Loucy (cell line): ENCODE results near the gene RCE1.

Experiments used
- H2AFZ ChIP-seq: fragments of 200-600 bp; sonication (generic); 2 replicates; pipeline ENCODE4 v1.6.0; 2016; ENCODE audit warnings: antibody characterized with exemption, mild to moderate bottlenecking, low read length, moderate library complexity
- H3F3A ChIP-seq: fragments of 200-600 bp; 2 replicates; pipeline ENCODE4 v1.6.0; 2016; ENCODE audit warnings: antibody characterized with exemption, low read depth, mild to moderate bottlenecking
- H3K27me3 ChIP-seq: fragments of 200-600 bp; sonication (generic); 2 replicates; pipeline ENCODE4 v1.6.1; 2014; ENCODE audit warnings: low read length, mild to moderate bottlenecking; ENCODE audit not compliant: insufficient read depth, poor library complexity, severe bottlenecking
- H3K36me3 ChIP-seq: fragments of 200-600 bp; sonication (generic); 2 replicates; pipeline ENCODE4 v1.6.1; 2016; ENCODE audit warnings: low read length; ENCODE audit not compliant: insufficient read depth
- H3K4me1 ChIP-seq: fragments of 200-600 bp; sonication (generic); 2 replicates; pipeline ENCODE4 v1.5.1; 2014; ENCODE audit warnings: low read length, mild to moderate bottlenecking; ENCODE audit not compliant: insufficient read depth, poor library complexity, severe bottlenecking
- H3K4me2 ChIP-seq: fragments of 200-600 bp; sonication (generic); 2 replicates; pipeline ENCODE4 v1.6.0; 2014; ENCODE audit warnings: antibody characterized with exemption, low read length, low read depth, mild to moderate bottlenecking; ENCODE audit not compliant: poor library complexity, severe bottlenecking
- H3K4me3 ChIP-seq: fragments of 200-600 bp; sonication (generic); 2 replicates; pipeline ENCODE4 v1.5.1; 2014; ENCODE audit warnings: low read length, mild to moderate bottlenecking, mixed read lengths; ENCODE audit not compliant: poor library complexity, severe bottlenecking
- H3K79me2 ChIP-seq: fragments of 200-600 bp; sonication (generic); 2 replicates; pipeline ENCODE4 v1.6.1; 2014; ENCODE audit warnings: low read length; ENCODE audit not compliant: insufficient read depth
- H3K9ac ChIP-seq: fragments of 200-600 bp; sonication (generic); 2 replicates; pipeline ENCODE4 v1.6.0; 2014; ENCODE audit warnings: mild to moderate bottlenecking, low read depth, low read length, moderate library complexity; ENCODE audit not compliant: poor library complexity, severe bottlenecking
- H3K9me2 ChIP-seq: fragments of 200-600 bp; sonication (generic); replicated peaks from 2 replicates; pipeline ENCODE4 v1.6.1; 2016; ENCODE audit warnings: low read depth, low read length, mixed read lengths
- H3K9me3 ChIP-seq: fragments of 200-600 bp; sonication (generic); 2 replicates; pipeline ENCODE4 v1.6.1; 2014; ENCODE audit warnings: mild to moderate bottlenecking, antibody characterized with exemption, low read length, low read depth; ENCODE audit not compliant: insufficient read depth
- H4K20me1 ChIP-seq: fragments of 200-600 bp; sonication (generic); 2 replicates; pipeline ENCODE4 v1.6.0; 2014; ENCODE audit warnings: antibody characterized with exemption, low read length, mild to moderate bottlenecking; ENCODE audit not compliant: insufficient read depth, poor library complexity, severe bottlenecking
- EZH2phosphoT487 ChIP-seq: fragments of 200-600 bp; IDR thresholded peaks from 2 replicates; pipeline ENCODE4 v1.6.1; 2018; ENCODE audit warnings: antibody characterized with exemption, mild to moderate bottlenecking, moderate library complexity, borderline replicate concordance
- TF ChIP-seq, protein P1 (sequence below): fragments of 200-600 bp; sonication (generic); conservative IDR thresholded peaks from 2 replicates; pipeline ENCODE4 v1.5.1; 2014; ENCODE audit warnings: mild to moderate bottlenecking, antibody characterized with exemption, low read length

The RCE1 gene

DNA sequence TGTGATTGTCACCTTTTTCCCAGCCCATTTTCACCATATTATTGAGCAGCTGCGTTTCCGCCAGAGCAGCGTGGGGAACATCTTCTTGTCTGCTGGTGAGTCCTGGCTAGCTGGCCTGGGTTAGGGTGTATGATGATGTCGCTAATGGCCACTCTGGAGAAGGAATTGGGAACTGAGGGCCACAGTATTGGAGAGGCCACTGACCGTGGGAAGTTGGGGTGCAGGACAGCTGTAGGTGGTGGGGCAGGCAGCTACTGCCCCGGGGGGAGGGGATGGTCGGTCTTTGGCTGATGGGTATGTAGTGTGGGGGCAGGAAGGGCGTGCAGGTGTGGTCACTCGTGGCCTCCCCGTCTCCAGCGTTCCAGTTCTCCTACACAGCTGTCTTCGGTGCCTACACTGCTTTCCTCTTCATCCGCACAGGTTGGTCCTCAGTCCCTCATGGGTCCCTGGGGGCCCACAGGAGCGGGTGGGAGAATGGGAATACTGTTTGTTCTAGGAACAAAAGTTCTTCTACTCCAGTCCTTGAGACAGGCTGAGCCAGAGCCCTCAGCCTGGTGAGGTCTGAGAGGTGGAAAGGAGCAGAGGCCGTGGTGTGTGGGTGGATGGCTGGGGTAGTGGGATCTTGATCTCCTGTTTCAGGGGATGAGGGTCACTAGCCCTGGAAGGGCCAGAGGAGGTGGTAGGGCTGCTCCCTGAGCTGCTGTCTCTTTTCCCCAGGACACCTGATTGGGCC lies 2.1 kb downstream of the RCE1 start:
- Histone ChIP-seq H3K4me2 (peak overlapping the region; percentile 97), H4K20me1 (peaks cover 26% of the 10 kb centered on the region), H3K9me3 (no peaks in the 10 kb centered on the region), H3K9ac (no peak overlapping the region), H3K4me3 (peak overlapping the region; percentile 95), H3K36me3 (peaks cover 17% of the 10 kb centered on the region; the same call in 1 of the 2 replicates), H3K9me2 (no peaks in the 10 kb centered on the region), H3K4me1 (peaks cover 31% of the 10 kb centered on the region), H3K27me3 (no peaks in the 10 kb centered on the region), H3F3A (0 out of 2 replicates have a peak, but pooled peaks cover 3% of the 10 kb centered on the region), H2AFZ (no peak overlapping the region), H3K79me2 (peaks cover 53% of the 10 kb centered on the region)
- TF ChIP-seq EZH2phosphoT487: no peak
- TF ChIP-seq, protein P1, sequence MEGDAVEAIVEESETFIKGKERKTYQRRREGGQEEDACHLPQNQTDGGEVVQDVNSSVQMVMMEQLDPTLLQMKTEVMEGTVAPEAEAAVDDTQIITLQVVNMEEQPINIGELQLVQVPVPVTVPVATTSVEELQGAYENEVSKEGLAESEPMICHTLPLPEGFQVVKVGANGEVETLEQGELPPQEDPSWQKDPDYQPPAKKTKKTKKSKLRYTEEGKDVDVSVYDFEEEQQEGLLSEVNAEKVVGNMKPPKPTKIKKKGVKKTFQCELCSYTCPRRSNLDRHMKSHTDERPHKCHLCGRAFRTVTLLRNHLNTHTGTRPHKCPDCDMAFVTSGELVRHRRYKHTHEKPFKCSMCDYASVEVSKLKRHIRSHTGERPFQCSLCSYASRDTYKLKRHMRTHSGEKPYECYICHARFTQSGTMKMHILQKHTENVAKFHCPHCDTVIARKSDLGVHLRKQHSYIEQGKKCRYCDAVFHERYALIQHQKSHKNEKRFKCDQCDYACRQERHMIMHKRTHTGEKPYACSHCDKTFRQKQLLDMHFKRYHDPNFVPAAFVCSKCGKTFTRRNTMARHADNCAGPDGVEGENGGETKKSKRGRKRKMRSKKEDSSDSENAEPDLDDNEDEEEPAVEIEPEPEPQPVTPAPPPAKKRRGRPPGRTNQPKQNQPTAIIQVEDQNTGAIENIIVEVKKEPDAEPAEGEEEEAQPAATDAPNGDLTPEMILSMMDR: no peak

DNA sequence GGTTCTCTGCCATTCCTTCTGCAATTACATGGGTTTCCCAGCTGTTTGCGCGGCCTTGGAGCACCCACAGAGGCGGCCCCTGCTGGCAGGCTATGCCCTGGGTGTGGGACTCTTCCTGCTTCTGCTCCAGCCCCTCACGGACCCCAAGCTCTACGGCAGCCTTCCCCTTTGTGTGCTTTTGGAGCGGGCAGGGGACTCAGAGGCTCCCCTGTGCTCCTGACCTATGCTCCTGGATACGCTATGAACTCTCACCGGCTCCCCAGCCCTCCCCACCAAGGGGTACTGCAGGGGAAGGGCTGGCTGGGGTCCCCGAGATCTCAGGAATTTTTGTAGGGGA lies 2.6 kb downstream of the RCE1 start:
- TF ChIP-seq, protein P1: no peak
- TF ChIP-seq EZH2phosphoT487: no peak
- H4K20me1 ChIP-seq: peaks cover 24% of the 10 kb centered on the region
- H3K4me2 ChIP-seq: peak overlapping the region; percentile 97
- no peak overlapping the region for H2AFZ ChIP-seq
- H3K9me2 ChIP-seq: no peaks in the 10 kb centered on the region
- H3K4me1 ChIP-seq: peaks cover 26% of the 10 kb centered on the region
- peaks cover 49% of the 10 kb centered on the region for H3K79me2 ChIP-seq
- H3K9ac ChIP-seq: no peak overlapping the region
- no peak overlapping the region for H3K4me3 ChIP-seq
- 0 out of 2 replicates have a peak, but pooled peaks cover 3% of the 10 kb centered on the region for H3F3A ChIP-seq
- H3K27me3 ChIP-seq: no peaks in the 10 kb centered on the region
- H3K36me3 ChIP-seq: peaks cover 17% of the 10 kb centered on the region; the same call in 1 of the 2 replicates
- H3K9me3 ChIP-seq: no peaks in the 10 kb centered on the region

DNA sequence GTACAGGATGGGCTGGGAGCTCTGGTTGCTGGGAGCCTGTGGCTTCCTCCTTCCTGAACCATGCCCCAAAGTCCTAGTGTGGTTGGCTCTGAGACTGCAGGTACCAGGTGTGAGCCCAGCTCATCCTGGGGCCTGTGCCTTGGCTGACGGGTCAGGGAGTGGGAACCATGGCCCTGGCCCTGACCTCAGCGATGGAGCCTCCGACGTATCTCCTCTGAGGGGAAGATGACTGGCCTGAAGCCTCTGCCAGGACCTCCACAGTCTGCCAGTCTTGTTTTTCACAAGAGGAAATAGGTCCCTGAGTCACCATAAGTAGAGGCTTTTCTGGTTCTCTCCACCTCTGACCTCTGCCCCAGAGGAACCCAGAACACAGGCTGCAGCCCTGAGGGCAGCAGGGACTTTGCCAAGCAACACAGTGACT lies 3.4 kb downstream of the RCE1 start:
- Histone ChIP-seq H3K9me3 (no peaks in the 10 kb centered on the region), H2AFZ (no peak overlapping the region), H3K9me2 (no peaks in the 10 kb centered on the region), H3F3A (0 out of 2 replicates have a peak, but pooled peaks cover 3% of the 10 kb centered on the region), H3K9ac (no peak overlapping the region), H3K4me2 (no peak overlapping the region), H3K36me3 (peaks cover 17% of the 10 kb centered on the region; the same call in 1 of the 2 replicates), H3K4me1 (peaks cover 19% of the 10 kb centered on the region), H4K20me1 (peaks cover 23% of the 10 kb centered on the region), H3K27me3 (no peaks in the 10 kb centered on the region), H3K79me2 (peaks cover 41% of the 10 kb centered on the region), H3K4me3 (no peak overlapping the region)
- TF ChIP-seq, protein P1: no peak
- TF ChIP-seq EZH2phosphoT487: no peak
